Effector CD8-positive, alpha-beta T cell (primary cell): ENCODE data around the gene POMT2.
"Not testable (repeated sequence)": the region's sequence is repeated elsewhere in the genome, so short reads cannot be mapped to it uniquely, and the experiment has no call there.

ENCODE experiments used
- DNase-seq: peaks from one replicate; lab custom pipeline; 2025; lab: John Stamatoyannopoulos, UW

The POMT2 gene

DNA sequence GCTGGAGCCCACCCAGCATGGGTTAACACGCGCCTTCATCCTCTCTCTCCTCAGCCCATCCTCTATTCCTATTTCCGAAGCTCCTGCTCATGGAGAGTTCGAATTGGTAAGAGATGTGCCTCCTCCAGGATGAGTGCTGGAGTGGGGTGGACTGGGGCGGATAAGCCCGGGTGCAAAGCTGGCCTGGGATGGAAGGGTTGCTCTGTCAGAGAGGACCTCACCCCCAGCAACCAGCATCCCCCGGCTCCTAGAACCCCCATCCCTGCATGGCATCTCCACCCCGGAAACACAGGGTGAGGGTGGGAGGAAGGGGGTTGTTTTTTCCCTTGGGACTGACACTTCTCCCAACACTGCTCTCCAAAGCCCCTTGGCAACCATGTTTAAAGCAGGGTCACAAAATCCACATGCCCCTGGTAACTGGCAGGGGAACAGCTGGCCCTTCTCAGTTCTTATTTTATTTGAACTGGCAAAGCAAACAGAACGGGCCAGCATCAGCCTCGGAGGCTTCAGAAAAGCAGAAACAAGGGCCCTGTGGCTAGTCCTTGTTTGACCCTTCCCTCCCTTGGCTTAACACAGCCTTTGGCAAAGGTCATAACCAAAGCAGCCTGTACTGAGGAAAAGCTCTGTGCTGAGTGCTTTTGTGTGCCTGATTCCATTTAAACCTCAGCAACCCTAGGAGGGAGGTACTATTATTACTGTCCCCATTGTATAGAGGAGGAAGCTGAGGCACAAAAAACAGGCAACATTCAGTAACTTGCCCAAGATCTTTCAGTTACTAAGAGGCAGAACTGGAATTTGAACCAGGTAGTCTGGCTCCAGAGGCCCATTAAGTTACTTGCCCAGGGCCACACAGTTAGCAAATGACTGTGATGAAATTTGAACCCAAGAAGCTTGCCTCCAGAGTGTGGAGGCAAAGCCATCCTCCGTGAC lies 4.4 kb upstream of the POMT2 start:
- no peak for DNase-seq

DNA sequence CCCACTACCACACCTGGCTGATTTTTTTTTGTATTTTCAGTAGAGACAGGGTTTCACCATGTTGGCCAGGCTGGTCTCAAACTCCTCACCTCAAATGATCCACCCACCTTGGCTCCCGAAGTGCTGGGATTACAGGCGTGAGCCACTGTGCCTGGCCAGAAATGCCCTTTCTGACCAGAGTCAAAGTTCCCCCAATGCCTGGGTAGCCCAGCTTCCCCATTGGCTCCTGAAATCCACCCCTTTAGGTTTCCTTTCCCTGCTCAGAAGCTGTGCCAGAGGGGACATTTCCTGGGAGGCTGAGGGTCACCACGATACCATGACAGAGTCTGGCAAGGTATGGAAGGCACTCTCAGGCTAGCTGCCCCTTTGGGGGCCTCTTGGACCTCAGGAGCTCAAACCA lies 3.6 kb upstream of the POMT2 start:
- DNase-seq: no peak

- no peak for DNase-seq
Measured at GRCh38 chr14:77323571-77323970, 2.9 kb upstream of the POMT2 start.

DNA sequence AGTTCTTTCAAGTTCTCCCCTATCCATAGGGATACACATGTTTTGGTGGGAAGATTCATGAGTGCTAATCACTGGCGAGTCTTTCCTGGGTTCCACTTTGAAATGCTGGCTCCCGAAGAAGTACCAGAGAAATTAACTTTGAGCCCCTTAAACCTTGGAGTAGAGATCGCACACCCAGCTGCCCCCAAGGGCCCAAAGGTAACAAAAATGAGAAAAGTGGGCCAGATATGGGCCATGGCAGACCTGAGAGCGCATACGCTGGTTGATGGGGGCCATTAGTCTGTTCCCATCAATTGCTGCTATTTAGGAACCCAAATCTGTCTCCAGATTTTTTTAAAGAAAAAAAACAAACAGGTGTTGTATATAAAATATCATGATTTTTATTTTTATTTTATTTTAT lies 2.3 kb upstream of the POMT2 start:
- DNase-seq: no peak

DNA sequence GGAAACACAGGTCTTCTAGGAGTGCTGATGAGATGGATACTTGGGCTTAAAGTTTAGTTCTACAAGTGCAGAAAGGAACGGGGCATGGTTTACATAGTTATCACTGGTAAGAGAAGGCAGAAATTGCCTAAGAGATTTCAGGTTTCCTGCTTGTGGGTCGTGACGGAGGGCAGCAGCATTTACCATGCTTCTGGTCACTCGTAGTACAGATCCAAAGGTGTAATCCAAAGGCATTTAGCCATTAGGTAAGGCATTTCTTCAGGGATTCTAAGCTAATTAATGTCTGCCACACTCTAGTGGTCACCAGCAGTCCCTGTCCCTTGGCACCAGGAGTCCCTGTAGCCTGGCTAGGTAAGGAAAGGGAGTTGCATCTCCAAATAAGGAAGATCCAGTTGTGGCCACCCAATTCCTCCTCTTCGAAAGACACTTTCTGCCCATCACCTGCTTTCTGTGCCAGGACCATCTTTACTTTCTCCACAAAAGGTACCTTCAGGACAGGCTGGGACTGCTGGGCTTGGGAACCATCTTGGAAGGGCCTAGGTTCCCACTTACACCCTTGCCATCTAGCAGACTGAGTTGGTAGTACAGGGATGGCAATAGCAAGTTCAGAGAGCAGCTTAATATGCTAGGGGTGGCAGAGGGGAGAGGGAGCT lies 1.7 kb upstream of the POMT2 start:
- DNase-seq: no peak

DNA sequence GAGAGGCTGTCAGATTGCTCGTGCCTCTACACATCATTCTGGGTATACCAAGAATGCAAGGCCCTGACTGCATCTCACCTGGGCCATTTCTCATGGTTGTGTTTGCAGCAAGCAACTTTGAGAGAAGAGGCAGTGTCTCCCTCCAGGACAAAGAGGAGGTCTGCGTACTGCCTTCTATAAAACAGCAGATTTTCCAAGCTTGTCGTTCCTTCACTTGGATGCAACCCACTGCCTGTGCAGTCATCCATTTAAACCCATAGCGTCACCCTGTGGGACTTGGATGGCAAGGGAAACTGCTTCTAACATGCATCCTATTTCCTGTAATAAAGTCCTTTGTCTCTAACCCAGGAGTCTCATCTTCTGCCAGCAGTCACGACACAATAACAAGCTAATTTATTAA lies 1.3 kb downstream of the POMT2 start:
- DNase-seq: no peak

GRCh38 chr14:77318756-77319155 lies 1.9 kb downstream of the POMT2 start:
- DNase-seq: not testable (repeated sequence)

- DNase-seq: no peak
Measured at GRCh38 chr14:77318006-77318553, 2.6 kb downstream of the POMT2 start.

- DNase-seq: no peak
Measured at GRCh38 chr14:77316872-77317301, 3.8 kb downstream of the POMT2 start.

GRCh38 chr14:77316195-77316505 lies 4.5 kb downstream of the POMT2 start:
- no peak for DNase-seq

- no peak for DNase-seq
Measured at GRCh38 chr14:77314539-77315457, 5.9 kb downstream of the POMT2 start.

GRCh38 chr14:77314043-77314442 lies 6.6 kb downstream of the POMT2 start:
- no peak for DNase-seq

GRCh38 chr14:77313371-77313770 lies 7.3 kb downstream of the POMT2 start:
- DNase-seq: no peak

GRCh38 chr14:77311217-77311616 lies 9.5 kb downstream of the POMT2 start:
- no peak for DNase-seq

DNA sequence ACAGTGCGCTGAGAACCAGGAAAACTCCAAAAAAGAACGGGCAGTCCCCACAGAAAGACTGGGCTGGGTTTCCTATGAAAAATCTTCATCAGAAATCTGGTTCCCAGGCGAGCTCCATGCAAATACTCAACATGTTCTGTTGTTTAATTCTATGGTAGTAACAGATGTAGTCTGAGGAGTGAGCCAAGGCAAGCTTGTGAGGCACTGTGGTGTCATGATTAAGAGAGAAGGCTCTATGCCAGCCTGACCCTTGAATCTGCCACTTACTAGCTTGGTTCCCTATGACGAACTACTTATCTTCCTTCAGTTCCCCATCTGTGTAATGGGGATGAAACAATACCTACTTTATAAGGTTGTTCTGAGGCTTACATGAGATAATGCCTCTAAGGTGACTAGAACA lies 10.7 kb downstream of the POMT2 start:
- DNase-seq: no peak

DNA sequence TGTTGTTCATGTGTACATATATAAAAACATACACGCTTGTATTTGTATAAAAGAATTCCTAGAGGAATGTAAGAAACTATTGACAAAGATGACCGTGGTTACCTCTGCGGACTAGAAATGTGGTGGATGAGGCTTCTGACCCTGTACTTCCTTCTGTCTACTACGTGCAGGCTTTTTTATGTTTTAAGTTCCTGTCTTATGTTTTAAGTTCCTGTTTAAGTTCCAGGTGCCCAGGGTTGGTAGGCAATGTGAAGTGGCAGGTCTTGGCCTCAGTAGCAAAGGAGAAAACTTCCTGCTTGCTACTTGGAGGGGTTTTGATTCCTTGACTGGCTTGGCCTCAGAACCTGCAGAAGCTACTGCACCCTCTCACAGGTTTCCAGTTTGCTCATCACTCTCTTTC lies 11.6 kb downstream of the POMT2 start:
- DNase-seq: no peak

GRCh38 chr14:77306851-77307496 lies 13.7 kb downstream of the POMT2 start:
- DNase-seq: no peak

DNA sequence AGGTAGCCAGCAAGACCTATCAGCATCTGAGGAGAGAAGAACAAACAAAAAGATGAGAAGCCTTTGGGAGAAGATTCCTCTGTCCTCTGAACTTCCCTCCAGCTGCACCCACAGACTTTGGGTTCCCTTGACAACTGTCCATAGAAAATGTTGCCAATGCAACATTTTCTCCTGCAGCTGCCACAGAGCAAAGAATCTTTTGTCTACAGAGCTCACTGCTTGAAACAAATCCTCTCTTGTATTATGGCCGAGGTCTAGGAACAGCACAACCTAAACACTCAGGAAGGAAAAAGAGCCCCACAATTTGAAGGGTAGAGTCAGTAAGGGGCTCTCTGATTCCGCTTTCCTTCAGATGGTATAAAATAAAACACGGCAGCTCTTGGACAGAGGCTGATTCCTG lies 14.3 kb downstream of the POMT2 start:
- DNase-seq: no peak

- DNase-seq: no peak
Measured at GRCh38 chr14:77305696-77306095, 15.0 kb downstream of the POMT2 start.

- DNase-seq: no peak
Measured at GRCh38 chr14:77303417-77304156, 17.1 kb downstream of the POMT2 start.

DNA sequence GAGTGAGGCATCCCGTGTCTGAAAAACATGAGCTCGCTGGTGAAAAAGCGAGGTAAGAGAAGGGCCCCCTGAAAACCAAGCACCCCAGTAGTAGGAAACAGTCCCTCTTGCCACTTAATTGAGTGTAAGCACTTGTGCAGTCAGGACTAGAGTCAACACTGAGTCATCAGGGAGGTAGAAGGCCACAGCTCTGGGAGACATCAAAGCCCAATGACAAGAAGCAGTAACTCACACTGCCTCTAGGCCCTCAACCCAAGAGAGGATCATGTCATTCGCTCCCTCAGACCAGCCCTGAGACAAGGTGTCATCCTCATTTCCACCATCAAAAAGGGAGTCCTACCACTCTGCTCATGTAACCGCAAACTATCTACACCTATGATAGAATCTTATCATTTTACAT lies 17.8 kb downstream of the POMT2 start:
- DNase-seq: no peak
